ENCODE measurements around the gene DENND5A.
A peak's percentile ranks its signal among the peaks of the same experiment; 100 is the strongest.

The DENND5A gene

DNA sequence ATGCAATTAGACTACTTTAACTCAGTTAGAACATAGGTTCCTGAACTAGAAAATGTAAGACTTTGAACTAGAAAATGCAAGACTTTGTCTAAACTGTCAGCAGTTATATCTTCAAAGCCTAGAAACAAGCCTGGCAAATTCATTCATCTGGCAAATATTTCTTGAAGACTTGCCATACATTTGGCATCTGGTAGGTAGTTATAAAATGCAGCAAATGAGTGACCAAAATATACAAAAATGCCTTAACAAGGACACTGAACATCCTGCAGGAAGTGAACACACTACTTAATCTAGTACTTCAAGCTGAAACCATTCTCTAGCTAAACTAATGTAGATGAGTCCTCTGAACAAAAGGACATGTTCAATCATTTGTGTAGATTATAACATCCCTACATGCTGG, 89.0 kb downstream of the DENND5A start:
- DNase-seq, result no peak

DNA sequence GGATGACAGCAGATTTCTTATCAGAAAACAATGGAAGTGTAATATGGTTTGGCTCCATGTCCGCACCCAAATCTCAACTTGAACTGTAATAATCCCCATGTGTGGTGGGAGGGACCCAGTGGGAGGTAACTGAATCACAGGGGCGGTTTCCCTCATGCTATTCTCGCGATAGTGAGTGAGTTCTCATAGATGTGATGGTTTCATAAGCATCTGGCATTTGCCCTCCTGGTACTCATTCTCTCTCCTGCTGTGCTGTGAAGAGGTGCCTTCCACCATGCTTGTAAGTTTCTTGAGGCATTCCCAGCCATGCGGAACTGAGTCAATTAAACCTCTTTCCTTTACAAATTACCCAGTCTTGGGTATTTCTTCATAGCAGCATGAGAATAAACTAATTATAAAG, 92.8 kb downstream of the DENND5A start:
- no peak for DNase-seq

- no peak for DNase-seq
These were observed 94.7 kb downstream of the DENND5A start for GRCh38 chr11:9170450-9170849.

DNA sequence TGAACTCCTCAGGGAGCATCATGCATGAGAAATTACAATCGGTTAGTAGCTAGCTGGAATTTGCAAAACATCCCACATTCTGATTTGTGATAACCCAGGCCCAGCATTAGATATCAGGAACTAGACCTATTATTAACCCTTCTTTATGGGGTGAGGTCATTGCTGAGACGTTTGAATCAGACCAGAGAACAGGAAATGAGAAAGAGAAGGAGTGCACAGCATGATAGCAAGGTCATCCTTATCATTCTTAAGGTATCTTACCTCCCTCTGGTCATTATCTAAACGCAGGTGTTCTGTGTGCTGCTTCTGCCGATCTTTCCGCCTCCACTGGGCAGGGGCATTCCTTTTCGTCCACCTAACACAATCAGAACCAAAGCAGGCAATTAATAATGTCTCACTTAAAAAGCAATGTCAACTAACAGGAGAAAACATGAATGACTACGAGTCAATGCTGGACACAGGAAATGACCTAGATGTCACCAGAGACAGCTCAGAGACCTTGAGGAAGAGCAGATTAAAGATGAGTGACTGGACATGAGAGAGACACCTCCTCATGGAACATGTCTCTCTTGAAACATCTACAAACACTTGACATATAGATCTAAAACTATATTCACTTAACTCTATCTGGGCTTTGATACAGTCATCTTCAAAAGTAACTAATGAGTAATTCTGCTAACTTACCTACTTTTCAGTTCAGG, 95.4 kb downstream of the DENND5A start:
- peak in 3 of 4 experiments; percentile 19 to 53 (median 29) for DNase-seq

- peak in 3 of 4 experiments; percentile 37 to 73 (median 68) for DNase-seq
These were observed 103.2 kb downstream of the DENND5A start for GRCh38 chr11:9161991-9162390.

GRCh38 chr11:9160166-9160565, 105.0 kb downstream of the DENND5A start:
- peak; percentile 51 to 84 (median 68) for DNase-seq

- DNase-seq, result peak; percentile 50 to 86 (median 68)
These were observed 106.2 kb downstream of the DENND5A start for GRCh38 chr11:9158898-9159391.

DNA sequence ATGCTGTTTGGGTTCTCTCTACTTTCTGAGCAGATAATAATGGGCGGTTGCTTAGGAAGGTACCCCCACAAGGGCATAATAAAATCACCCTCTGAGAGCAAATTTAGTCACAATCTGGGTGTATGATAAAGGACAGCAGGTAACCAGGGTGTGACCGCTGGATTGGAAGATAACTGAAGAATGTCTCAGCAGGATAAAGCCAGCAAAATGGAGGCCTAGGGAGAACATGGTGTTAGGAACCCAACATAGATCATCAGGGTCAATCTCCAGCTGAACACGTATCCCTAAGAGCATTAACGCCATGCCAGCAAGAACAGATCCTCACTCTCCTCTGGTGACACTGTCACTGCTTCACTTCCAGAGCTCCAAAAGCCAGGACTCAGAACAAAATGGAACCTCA, 109.2 kb downstream of the DENND5A start:
- no peak for DNase-seq

DNA sequence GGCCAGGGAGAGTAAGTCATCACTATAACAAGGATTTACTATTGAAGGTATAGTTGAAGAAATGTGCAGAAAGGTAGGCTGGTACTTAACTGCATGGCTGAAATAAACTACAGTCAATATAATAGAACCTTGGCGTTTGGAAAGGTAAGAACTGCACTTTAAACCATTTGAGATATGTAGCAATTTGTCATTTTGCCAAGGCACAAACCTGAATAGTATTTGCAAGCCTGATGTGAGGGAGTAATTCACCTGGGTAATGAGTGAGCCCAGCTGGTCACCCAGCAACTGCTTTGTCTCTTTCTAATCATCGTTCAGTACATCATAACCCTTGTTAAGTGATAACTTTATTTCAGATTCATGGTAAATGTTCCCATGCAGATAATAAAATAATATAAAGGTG, 111.5 kb downstream of the DENND5A start:
- DNase-seq, result no peak

- DNase-seq, result no peak
These were observed 113.5 kb downstream of the DENND5A start for GRCh38 chr11:9151631-9152030.

GRCh38 chr11:9150926-9151325, 114.2 kb downstream of the DENND5A start:
- no peak for DNase-seq

GRCh38 chr11:9150501-9150900, 114.6 kb downstream of the DENND5A start:
- peak in 1 of 4 experiments; percentile 26 for DNase-seq

- DNase-seq, result no peak
These were observed 116.4 kb downstream of the DENND5A start for GRCh38 chr11:9148727-9149126.

- no peak for DNase-seq
These were observed 117.1 kb downstream of the DENND5A start for GRCh38 chr11:9148035-9148434.

DNA sequence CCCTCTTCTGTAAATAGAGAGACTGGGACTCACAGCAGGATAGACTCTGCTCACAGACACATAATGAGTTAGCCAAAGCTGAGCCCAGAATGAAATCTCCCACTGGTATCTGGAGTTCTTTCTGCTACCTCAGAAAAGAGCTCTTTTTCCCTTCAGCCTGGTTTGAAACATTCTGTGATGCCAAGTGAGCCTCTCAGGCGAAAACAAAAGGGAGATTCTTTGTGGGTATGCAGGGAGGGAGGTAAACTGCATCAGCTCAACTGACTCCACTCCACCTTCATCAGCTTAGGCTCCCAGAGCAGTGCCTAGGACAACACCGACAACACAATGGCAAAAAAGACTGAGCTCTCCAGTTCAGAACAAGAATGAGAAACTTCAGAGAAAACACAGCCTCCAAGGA, 118.7 kb downstream of the DENND5A start:
- no peak for DNase-seq

DNA sequence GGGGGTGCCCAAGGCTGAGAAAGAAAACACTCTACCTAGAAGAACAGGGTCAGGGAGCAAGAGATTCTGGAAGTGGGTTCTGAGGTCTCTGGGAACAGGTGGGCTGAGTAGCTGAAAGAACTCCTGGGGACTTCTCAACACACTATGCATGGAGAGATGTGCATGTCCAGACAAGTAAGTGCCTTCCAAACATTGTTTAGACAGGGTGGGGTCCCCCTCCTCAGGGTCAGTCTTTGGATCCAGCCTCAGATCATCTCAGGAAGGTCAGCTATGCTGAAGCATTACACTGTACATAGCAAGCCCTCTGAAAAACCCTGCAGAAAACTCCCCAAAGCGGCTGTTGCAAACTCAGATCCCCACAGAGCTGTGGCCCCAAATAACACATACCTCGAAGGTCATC, 119.9 kb downstream of the DENND5A start:
- DNase-seq, result no peak

- DNase-seq, result no peak
These were observed 120.3 kb downstream of the DENND5A start for GRCh38 chr11:9144828-9145227.

- DNase-seq, result no peak
These were observed 121.4 kb downstream of the DENND5A start for GRCh38 chr11:9143721-9144120.

DNA sequence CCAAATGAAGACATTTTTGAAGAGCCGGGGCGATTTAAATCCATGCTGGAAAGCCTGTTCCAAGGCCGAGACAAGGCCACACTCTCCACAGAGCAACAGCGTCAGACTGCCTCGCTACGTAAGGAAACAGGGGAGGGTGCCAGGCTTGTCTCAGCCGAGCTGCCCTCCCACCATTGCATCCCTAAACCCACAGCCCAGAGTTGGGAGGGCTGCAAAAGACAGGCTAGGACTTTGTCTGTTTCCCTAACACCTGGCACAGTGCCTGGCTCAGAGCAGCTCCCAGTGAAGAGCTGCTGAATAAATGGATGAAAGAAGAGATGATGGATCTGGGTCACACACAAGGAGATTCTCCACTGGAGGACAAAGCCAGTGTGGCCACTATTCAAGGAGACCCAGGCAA, 122.4 kb downstream of the DENND5A start:
- DNase-seq, result no peak

DNA sequence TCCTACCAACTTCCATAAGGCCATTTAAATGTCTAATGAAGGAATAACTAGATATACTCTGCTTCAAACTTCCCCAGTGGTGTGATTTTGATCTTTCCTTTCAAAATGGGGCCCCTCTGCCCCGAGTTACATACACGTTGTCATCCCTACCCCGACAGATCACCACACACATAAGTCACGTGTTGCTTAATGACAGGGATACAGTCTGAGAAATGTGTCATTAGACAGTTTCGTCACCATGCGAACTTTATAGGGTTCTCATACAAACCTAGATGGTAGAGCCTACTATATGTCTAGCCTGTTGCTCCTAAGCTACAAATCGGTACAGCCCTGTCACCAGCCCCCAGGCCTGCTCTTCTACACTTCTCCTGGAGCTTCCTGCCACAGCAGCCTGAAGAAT, 124.0 kb downstream of the DENND5A start:
- DNase-seq, result peak in 1 of 4 experiments; percentile 34

GRCh38 chr11:9139628-9140357, 125.4 kb downstream of the DENND5A start:
- DNase-seq, result peak in 2 of 4 experiments; percentile 43

DNA sequence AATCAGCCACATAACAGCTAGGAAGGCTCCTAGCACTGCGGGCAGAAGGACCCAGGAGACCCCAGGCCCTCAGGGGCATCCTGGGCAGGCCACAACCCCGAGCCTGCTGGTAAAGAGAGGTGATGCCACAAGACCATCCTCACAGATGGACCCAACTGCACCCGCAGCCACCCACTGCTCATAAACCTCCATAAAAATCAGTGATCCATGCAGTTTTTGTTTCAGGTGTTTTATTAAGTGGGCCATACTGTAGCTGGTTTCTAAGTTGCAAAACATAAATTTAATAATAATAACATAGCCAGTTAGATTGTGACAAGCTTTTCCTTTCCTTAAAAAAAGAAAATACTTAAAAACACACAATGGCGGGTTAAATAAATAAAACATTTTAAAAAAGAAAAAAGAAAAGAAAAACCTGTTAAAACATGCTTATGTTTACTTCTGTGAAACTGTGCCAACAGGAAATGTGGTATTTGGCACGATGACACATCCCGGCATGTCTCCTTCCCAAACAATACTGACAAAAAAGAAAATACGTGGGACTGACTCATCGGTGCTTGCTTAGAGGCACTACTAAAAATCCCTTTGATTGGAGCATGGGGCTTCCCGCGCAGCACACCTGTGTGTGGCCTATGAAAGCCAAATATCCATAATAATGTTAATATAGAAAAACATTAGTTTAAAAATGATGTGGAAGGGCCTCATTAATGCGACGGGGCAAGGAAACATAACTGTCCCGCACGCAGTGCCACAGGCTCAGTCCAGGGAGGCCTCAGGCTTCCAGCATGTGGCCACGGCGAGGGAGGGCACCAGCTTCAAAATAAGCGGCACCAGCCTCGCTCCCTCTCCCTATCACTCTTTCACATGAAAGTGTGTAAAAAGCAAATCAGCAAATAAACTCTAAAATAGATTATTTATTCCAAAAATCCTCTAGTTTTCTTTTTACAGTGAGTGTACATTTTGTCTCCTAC, 126.3 kb downstream of the DENND5A start:
- DNase-seq, result peak; percentile 46 to 71 (median 59)

GRCh38 chr11:9138133-9138453, 127.1 kb downstream of the DENND5A start:
- no peak for DNase-seq

All from suppressor macrophage (primary cell).